Stomach (tissue), 4 donors: ENCODE data around the gene CERS4.
"Not testable (repeated sequence)": the region's sequence is repeated elsewhere in the genome, so short reads cannot be mapped to it uniquely, and the experiment has no call there.

Experiments used
- CTCF ChIP-seq, 7 experiments: fragments of 450-650 bp in 4 of 7; fragments of 200-600 bp in 3 of 7; sonication (generic) in 3 of 7; IDR thresholded peaks; one replicate each; pipeline ENCODE4 v1.5.1; 2016 to 2019; ENCODE audit warnings: antibody characterized with exemption in 7 of 7, control low read depth in 2 of 7, mild to moderate bottlenecking in 1 of 7
- POLR2AphosphoS5 ChIP-seq, 3 donors: sonication (generic); formaldehyde crosslinking; IDR thresholded peaks; one replicate each; pipeline ENCODE4 v1.6.1; 2016; ENCODE audit warnings: antibody characterized with exemption in 3 of 3

GRCh38 chr19:8291337-8291736 is 82.2 kb downstream of the CERS4 start:
- not testable (repeated sequence) for TF ChIP-seq POLR2AphosphoS5, CTCF (IDR thresholded peaks at IDR 0.05)
